GOT3 (cell line): ENCODE results near the gene SLX4IP.

Experiments
- DNase-seq: peaks from one replicate; lab custom pipeline; 2025; ENCODE audit warnings: mixed read lengths; lab: John Stamatoyannopoulos, UW

SLX4IP gene

GRCh38 chr20:10551732-10552724, 116.9 kb downstream of the SLX4IP start:
- no peak for DNase-seq

- DNase-seq, result no peak
Observed at GRCh38 chr20:10553326-10553984, 118.3 kb downstream of the SLX4IP start.

GRCh38 chr20:10554285-10554684, 119.2 kb downstream of the SLX4IP start:
- DNase-seq, result no peak

- no peak for DNase-seq
Observed at GRCh38 chr20:10555393-10555792, 120.3 kb downstream of the SLX4IP start.

- no peak for DNase-seq
Observed at GRCh38 chr20:10555865-10556308, 120.8 kb downstream of the SLX4IP start.

GRCh38 chr20:10556519-10557083, 121.5 kb downstream of the SLX4IP start:
- DNase-seq, result no peak

- no peak for DNase-seq
Observed at GRCh38 chr20:10557685-10558084, 122.6 kb downstream of the SLX4IP start.

GRCh38 chr20:10558635-10559187, 123.6 kb downstream of the SLX4IP start:
- DNase-seq, result no peak

- no peak for DNase-seq
Observed at GRCh38 chr20:10559266-10559665, 124.2 kb downstream of the SLX4IP start.

GRCh38 chr20:10560686-10561085, 125.6 kb downstream of the SLX4IP start:
- no peak for DNase-seq

GRCh38 chr20:10561302-10561701, 126.2 kb downstream of the SLX4IP start:
- DNase-seq, result no peak

- no peak for DNase-seq
Observed at GRCh38 chr20:10562899-10563298, 127.8 kb downstream of the SLX4IP start.

GRCh38 chr20:10563935-10564492, 128.9 kb downstream of the SLX4IP start:
- DNase-seq, result no peak

- no peak for DNase-seq
Observed at GRCh38 chr20:10565191-10565921, 130.3 kb downstream of the SLX4IP start.

- DNase-seq, result no peak
Observed at GRCh38 chr20:10565922-10566897, 131.1 kb downstream of the SLX4IP start.

GRCh38 chr20:10568032-10568431, 132.9 kb downstream of the SLX4IP start:
- DNase-seq, result no peak

- DNase-seq, result no peak
Observed at GRCh38 chr20:10571313-10571815, 136.3 kb downstream of the SLX4IP start.

GRCh38 chr20:10572853-10573252, 137.7 kb downstream of the SLX4IP start:
- no peak for DNase-seq

GRCh38 chr20:10573273-10573950, 138.3 kb downstream of the SLX4IP start:
- no peak for DNase-seq
